HUES6 (cell line): ENCODE measurements around the gene AKR1C4.

Experiments
- H3K27ac ChIP-seq: 2 replicates; pipeline ENCODE4 v1.7.0; 2013; ENCODE audit warnings: low read depth, mild to moderate bottlenecking, low read length, inconsistent platforms
- H3K27me3 ChIP-seq: 2 replicates; pipeline ENCODE4 v1.6.1; 2013; ENCODE audit warnings: low read length; ENCODE audit not compliant: control insufficient read depth, insufficient read depth
- H3K36me3 ChIP-seq: 2 replicates; pipeline ENCODE4 v1.6.1; 2013; ENCODE audit warnings: low read length; ENCODE audit not compliant: control insufficient read depth, insufficient read depth
- H3K4me1 ChIP-seq: 2 replicates; pipeline ENCODE4 v1.6.1; 2013; ENCODE audit warnings: low read length; ENCODE audit not compliant: control insufficient read depth, insufficient read depth
- H3K4me3 ChIP-seq: 2 replicates; pipeline ENCODE4 v1.5.1; 2013; ENCODE audit warnings: low read depth, low read length
- H3K9ac ChIP-seq: one replicate; pipeline ENCODE4 v1.6.1; 2013; ENCODE audit warnings: mild to moderate bottlenecking, low read length
- H3K9me3 ChIP-seq: 2 replicates; pipeline ENCODE4 v1.6.1; 2013; ENCODE audit warnings: low read depth, low read length; ENCODE audit not compliant: control insufficient read depth, insufficient read depth

Gene AKR1C4

GRCh38 chr10:5266804-5267203, 70.2 kb downstream of the AKR1C4 start:
- Histone ChIP-seq H3K36me3 (no peaks in the 10 kb centered on the region), H3K27me3 (no peaks in the 10 kb centered on the region), H3K9me3 (peaks cover 25% of the 10 kb centered on the region), H3K4me1 (no peaks in the 10 kb centered on the region), H3K4me3 (no peak overlapping the region), H3K9ac (no peak overlapping the region), H3K27ac (no peak overlapping the region)

- Histone ChIP-seq H3K4me1 (no peaks in the 10 kb centered on the region), H3K27me3 (no peaks in the 10 kb centered on the region), H3K9me3 (peaks cover 16% of the 10 kb centered on the region), H3K27ac (no peak overlapping the region), H3K4me3 (no peak overlapping the region), H3K9ac (no peak overlapping the region), H3K36me3 (no peaks in the 10 kb centered on the region)
These were observed 71.6 kb downstream of the AKR1C4 start for GRCh38 chr10:5268234-5268633.
